MM.1S (cell line): ENCODE measurements around the gene ARHGAP33.

Experiments used
- CTCF ChIP-seq: fragments of 300-600 bp; sonication (generic); IDR thresholded peaks from 2 replicates; pipeline ENCODE4 v1.5.1; 2016; ENCODE audit warnings: antibody characterized with exemption, low read length, mixed read lengths
- EZH2 ChIP-seq: fragments of 300-600 bp; sonication (generic); optimal IDR thresholded peaks from 2 replicates; pipeline ENCODE3; 2017; ENCODE audit warnings: low read depth, mild to moderate bottlenecking, antibody characterized with exemption, low read length, mixed read lengths
- EZH2phosphoT487 ChIP-seq: fragments of 300-600 bp; sonication (generic); IDR thresholded peaks from 2 replicates; pipeline ENCODE4 v1.6.1; 2018; ENCODE audit warnings: antibody characterized with exemption, low read length

GRCh38 chr19:35757749-35758608 lies 17.4 kb upstream of the ARHGAP33 start, which contains the start of gene PROSER3:
- TF ChIP-seq EZH2phosphoT487: no peak
- no peak for TF ChIP-seq CTCF
- TF ChIP-seq EZH2: no peak
